Mesenchymal stem cell (in vitro differentiated cells and primary cell): ENCODE data around the gene ANKLE1.

ENCODE experiments used
- DNase-seq: peaks from one replicate; pipeline ENCODE4 v3.0.0-alpha.2; 2013
- H2AFZ ChIP-seq: one replicate; pipeline ENCODE4 v1.6.1; 2013; ENCODE audit warnings: low read depth, mild to moderate bottlenecking, control low read depth, inconsistent platforms, low read length, moderate library complexity
- H2AK5ac ChIP-seq: 2 replicates; pipeline ENCODE4 v1.6.1; 2013; ENCODE audit warnings: low read length, moderate library complexity, mild to moderate bottlenecking, inconsistent platforms; ENCODE audit not compliant: severe bottlenecking
- H2BK120ac ChIP-seq: one replicate; pipeline ENCODE4 v1.6.1; 2013; ENCODE audit warnings: low read depth, mild to moderate bottlenecking, inconsistent platforms, low read length, moderate library complexity
- H2BK12ac ChIP-seq, 2 experiments: one replicate each; pipeline ENCODE4 v1.6.1; 2013; ENCODE audit warnings: inconsistent platforms in 2 of 2, low read length in 2 of 2, mild to moderate bottlenecking in 2 of 2, moderate library complexity in 2 of 2, control low read depth in 1 of 2
- H2BK15ac ChIP-seq: one replicate; pipeline ENCODE4 v1.6.1; 2013; ENCODE audit warnings: mild to moderate bottlenecking, low read depth, inconsistent platforms; ENCODE audit not compliant: poor library complexity, severe bottlenecking
- H2BK5ac ChIP-seq: 2 replicates; pipeline ENCODE4 v1.6.1; 2013; ENCODE audit warnings: low read depth, mild to moderate bottlenecking, low read length, control low read depth, inconsistent platforms; ENCODE audit not compliant: poor library complexity, severe bottlenecking
- H3K14ac ChIP-seq, 2 experiments: one replicate each; pipeline ENCODE4 v1.6.1; 2013; ENCODE audit warnings: inconsistent platforms in 2 of 2, low read length in 2 of 2, control low read depth in 1 of 2, mild to moderate bottlenecking in 1 of 2, moderate library complexity in 1 of 2
- H3K18ac ChIP-seq, 2 experiments: one replicate each; pipeline ENCODE4 v1.6.1; 2013; ENCODE audit warnings: inconsistent platforms in 2 of 2, low read length in 2 of 2, control low read depth in 1 of 2, low read depth in 1 of 2, mild to moderate bottlenecking in 1 of 2
- H3K23ac ChIP-seq, 2 experiments: one replicate each; pipeline ENCODE4 v1.6.1; 2013; ENCODE audit warnings: inconsistent platforms in 2 of 2, low read length in 2 of 2, mild to moderate bottlenecking in 2 of 2, moderate library complexity in 2 of 2, control low read depth in 1 of 2
- H3K27ac ChIP-seq: 2 replicates; pipeline ENCODE4 v1.5.1; 2013; ENCODE audit warnings: mild to moderate bottlenecking, moderate library complexity, low read length, control low read depth, inconsistent platforms; ENCODE audit not compliant: poor library complexity, severe bottlenecking
- H3K27me3 ChIP-seq, 2 experiments: 2 replicates each; pipeline versions ENCODE4 v1.6.1 to v1.7.0; 2013; ENCODE audit warnings: low read length in 2 of 2, mild to moderate bottlenecking in 2 of 2, moderate library complexity in 2 of 2, control low read depth in 1 of 2, inconsistent platforms in 1 of 2; ENCODE audit not compliant: control insufficient read depth in 1 of 2, insufficient read depth in 1 of 2
- H3K36me3 ChIP-seq, 2 experiments: 2 replicates each; pipeline versions ENCODE4 v1.6.1 to v1.7.0; 2013; ENCODE audit warnings: low read length in 2 of 2, control low read depth in 1 of 2, inconsistent platforms in 1 of 2, low read depth in 1 of 2, mild to moderate bottlenecking in 1 of 2; ENCODE audit not compliant: insufficient read depth in 2 of 2, control insufficient read depth in 1 of 2
- H3K4ac ChIP-seq, 2 experiments: one replicate each; pipeline ENCODE4 v1.6.1; 2013; ENCODE audit warnings: inconsistent platforms in 2 of 2, low read length in 2 of 2, mild to moderate bottlenecking in 2 of 2, moderate library complexity in 2 of 2, control low read depth in 1 of 2, low read depth in 1 of 2
- H3K4me1 ChIP-seq: 2 replicates; pipeline ENCODE4 v1.6.1; 2013; ENCODE audit warnings: low read depth, low read length, control low read depth; ENCODE audit not compliant: control insufficient read depth, insufficient read depth
- H3K4me2 ChIP-seq: 2 replicates; pipeline ENCODE4 v1.6.1; 2013; ENCODE audit warnings: low read length, mild to moderate bottlenecking, inconsistent platforms; ENCODE audit not compliant: poor library complexity, severe bottlenecking
- H3K4me3 ChIP-seq, 2 experiments: 2 replicates each; pipeline versions ENCODE4 v1.5.1 to v1.7.0; 2013; ENCODE audit warnings: low read length in 2 of 2, mild to moderate bottlenecking in 2 of 2, control low read depth in 1 of 2, low read depth in 1 of 2; ENCODE audit not compliant: insufficient read depth in 1 of 2
- H3K79me1 ChIP-seq: replicated peaks from 2 replicates; pipeline ENCODE4 v1.6.1; 2013; ENCODE audit warnings: mild to moderate bottlenecking, control low read depth, low read length, inconsistent platforms; ENCODE audit not compliant: poor library complexity, severe bottlenecking
- H3K9ac ChIP-seq: 2 replicates; pipeline ENCODE4 v1.7.0; 2013; ENCODE audit warnings: mild to moderate bottlenecking, low read length, moderate library complexity
- H3K9me3 ChIP-seq: 2 replicates; pipeline ENCODE4 v1.7.0; 2013; ENCODE audit warnings: mild to moderate bottlenecking, low read length; ENCODE audit not compliant: control insufficient read depth
- H4K8ac ChIP-seq: one replicate; pipeline ENCODE4 v1.6.1; 2013; ENCODE audit warnings: inconsistent platforms, mild to moderate bottlenecking, low read length, moderate library complexity
- H4K91ac ChIP-seq: one replicate; pipeline ENCODE4 v1.6.1; 2013; ENCODE audit warnings: mild to moderate bottlenecking, low read length, inconsistent platforms
- WGBS: methylation state at CpG from one replicate; pipeline ENCODE4 v1.1.7; 2013; ENCODE audit warnings: mixed read lengths; 5-methylcytosine and 5-hydroxymethylcytosine counted together

ANKLE1 gene

GRCh38 chr19:17235300-17235970 is 46.3 kb upstream of the ANKLE1 start:
- H2AFZ ChIP-seq: no peak overlapping the region
- H3K9me3 ChIP-seq: no peaks in the 10 kb centered on the region
- H3K4ac ChIP-seq: peak overlapping the region; percentile 21 to 28
- no peaks in the 10 kb centered on the region for H3K27me3 ChIP-seq
- H2BK120ac ChIP-seq: peak overlapping the region; percentile 54
- peak overlapping the region; percentile 68 for H3K27ac ChIP-seq
- peaks cover 31 to 62% of the 10 kb centered on the region in 2 experiments for H3K36me3 ChIP-seq
- H4K8ac ChIP-seq: peak overlapping the region; percentile 92
- peak overlapping the region in 1 of 2 experiments; percentile 87 for H2BK12ac ChIP-seq
- peak overlapping the region in 1 of 2 experiments; percentile 77 for H3K23ac ChIP-seq
- no peak overlapping the region for H2BK5ac ChIP-seq
- H3K14ac ChIP-seq: peak overlapping the region in 1 of 2 experiments; percentile 90
- H3K4me1 ChIP-seq: peaks cover 26% of the 10 kb centered on the region
- peak overlapping the region; percentile 68 to 74 for H3K4me3 ChIP-seq
- 3% methylated on average over 63 of the region's 80 CpGs for WGBS
- H3K79me1 ChIP-seq: peaks cover 22% of the 10 kb centered on the region
- peak overlapping the region; percentile 92 for H4K91ac ChIP-seq
- peak overlapping the region; percentile 90 for H2AK5ac ChIP-seq
- DNase-seq: peak; percentile 79
- H2BK15ac ChIP-seq: peak overlapping the region; percentile 83
- peak overlapping the region; percentile 60 for H3K9ac ChIP-seq
- peak overlapping the region; percentile 40 to 96 for H3K18ac ChIP-seq
- peak overlapping the region; percentile 92 for H3K4me2 ChIP-seq

- Histone ChIP-seq H3K27me3 (no peaks in the 10 kb centered on the region), H3K18ac (peak overlapping the region; percentile 57 to 96), H4K8ac (peak overlapping the region; percentile 92), H2BK5ac (no peak overlapping the region), H3K4me1 (peaks cover 30% of the 10 kb centered on the region), H2AFZ (no peak overlapping the region), H3K9me3 (no peaks in the 10 kb centered on the region), H3K23ac (peak overlapping the region in 1 of 2 experiments; percentile 77), H2AK5ac (peak overlapping the region; percentile 56), H4K91ac (peak overlapping the region; percentile 70), H3K4me3 (peak overlapping the region; percentile 68 to 74), H3K9ac (no peak overlapping the region), H3K36me3 (peaks cover 28 to 60% of the 10 kb centered on the region in 2 experiments), H2BK15ac (peak overlapping the region; percentile 78), H3K27ac (peak overlapping the region; percentile 65), H3K4me2 (peak overlapping the region; percentile 92), H2BK12ac (peak overlapping the region in 1 of 2 experiments; percentile 87), H3K79me1 (peaks cover 17% of the 10 kb centered on the region), H3K14ac (peak overlapping the region in 1 of 2 experiments; percentile 90), H3K4ac (peak overlapping the region; percentile 28 to 56), H2BK120ac (peak overlapping the region; percentile 82)
- 10% methylated on average over 7 of the region's 27 CpGs for WGBS
- DNase-seq: no peak
Observed at GRCh38 chr19:17235971-17236777, 45.5 kb upstream of the ANKLE1 start.

- no peak overlapping the region for H3K4me2 ChIP-seq
- no peaks in the 10 kb centered on the region for H3K9me3 ChIP-seq
- H3K23ac ChIP-seq: no peak overlapping the region
- H3K4ac ChIP-seq: peak overlapping the region in 1 of 2 experiments; percentile 45
- H3K4me3 ChIP-seq: no peak overlapping the region
- WGBS: 91% methylated on average over 18 of the region's 18 CpGs
- H2BK120ac ChIP-seq: no peak overlapping the region
- H2BK15ac ChIP-seq: no peak overlapping the region
- H3K27me3 ChIP-seq: no peaks in the 10 kb centered on the region
- H4K8ac ChIP-seq: no peak overlapping the region
- H3K18ac ChIP-seq: peak overlapping the region in 1 of 2 experiments; percentile 90
- no peak overlapping the region for H2BK5ac ChIP-seq
- no peak overlapping the region for H3K9ac ChIP-seq
- DNase-seq: no peak
- no peak overlapping the region for H3K27ac ChIP-seq
- H3K36me3 ChIP-seq: peaks cover 21 to 57% of the 10 kb centered on the region in 2 experiments
- no peak overlapping the region for H4K91ac ChIP-seq
- no peak overlapping the region for H2AFZ ChIP-seq
- H2AK5ac ChIP-seq: no peak overlapping the region
- no peak overlapping the region for H3K14ac ChIP-seq
- H2BK12ac ChIP-seq: peak overlapping the region in 1 of 2 experiments; percentile 87
- peaks cover 16% of the 10 kb centered on the region for H3K79me1 ChIP-seq
- peaks cover 34% of the 10 kb centered on the region for H3K4me1 ChIP-seq
Observed at GRCh38 chr19:17236811-17237543, 44.7 kb upstream of the ANKLE1 start.
